Measurements from ENCODE around the gene CCDC78.

DNA sequence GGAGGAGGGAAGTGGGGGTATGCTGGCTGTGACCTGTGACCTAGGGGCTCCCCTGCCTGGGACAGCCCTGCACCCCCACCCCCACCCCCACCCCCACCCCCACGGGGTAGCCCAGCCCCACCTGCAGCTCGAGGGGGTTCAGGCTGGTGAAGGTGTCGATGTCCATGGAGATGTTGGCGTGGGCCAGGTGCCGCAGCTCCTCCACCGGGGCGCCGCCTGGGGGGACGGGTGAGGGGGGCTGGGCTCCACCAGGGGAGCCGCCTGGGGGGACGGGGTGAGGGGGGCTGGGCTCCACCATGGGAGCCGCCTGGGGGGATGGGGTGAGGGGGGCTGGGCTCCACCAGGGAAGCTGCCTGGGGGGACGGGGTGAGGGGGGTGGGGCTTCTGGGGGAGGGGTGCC, 44.2 kb upstream of the CCDC78 start:
- TF ChIP-seq POLR2A (IDR thresholded peaks at IDR 0.05; ENCODE audit: low read length) (no peak), GATA1 (IDR thresholded peaks at IDR 0.05; ENCODE audit: low read depth, low read length) (no peak)
